Endodermal cell (in vitro differentiated cells): ENCODE measurements around the gene MBOAT7. TPM values are rescaled to one million over a fixed set of nuclear protein-coding genes. Genes with fewer than 3 reads are reported as not detected.
"Not testable (repeated sequence)": the region's sequence is repeated elsewhere in the genome, so short reads cannot be mapped to it uniquely, and the experiment has no call there.

Experiments
- DNase-seq: peaks from one replicate; pipeline ENCODE4 v3.0.0-alpha.2; 2017
- H3K27ac ChIP-seq: 2 replicates; pipeline ENCODE4 v1.5.1; 2013; ENCODE audit warnings: mild to moderate bottlenecking, low read depth, low read length, moderate library complexity
- H3K27me3 ChIP-seq: 2 replicates; pipeline ENCODE4 v1.6.1; 2013; ENCODE audit warnings: mild to moderate bottlenecking, low read length, moderate library complexity; ENCODE audit not compliant: insufficient read depth, control insufficient read depth, poor library complexity, severe bottlenecking
- H3K36me3 ChIP-seq: 2 replicates; pipeline ENCODE4 v1.7.0; 2013; ENCODE audit warnings: mild to moderate bottlenecking, low read length, moderate library complexity; ENCODE audit not compliant: control insufficient read depth, insufficient read depth
- H3K4me1 ChIP-seq: one replicate; pipeline ENCODE4 v1.7.0; 2013; ENCODE audit warnings: low read length; ENCODE audit not compliant: control insufficient read depth, insufficient read depth
- H3K4me3 ChIP-seq: 2 replicates; pipeline ENCODE4 v1.5.1; 2013; ENCODE audit warnings: mild to moderate bottlenecking, low read length, moderate library complexity
- H3K9ac ChIP-seq: 2 replicates; pipeline ENCODE4 v1.6.1; 2013; ENCODE audit warnings: mild to moderate bottlenecking, low read length, moderate library complexity; ENCODE audit not compliant: poor library complexity, severe bottlenecking; ENCODE audit errors: extremely low read depth
- H3K9me3 ChIP-seq: 2 replicates; pipeline ENCODE4 v1.6.1; 2013; ENCODE audit warnings: mild to moderate bottlenecking, low read length, moderate library complexity; ENCODE audit not compliant: control insufficient read depth
- H3K27ac Mint-ChIP-seq: 2 replicates; pipeline ENCODE4 v1.8.0; 2020; ENCODE audit warnings: mixed read lengths
- H3K27me3 Mint-ChIP-seq: 2 replicates; pipeline ENCODE4 v1.8.0; 2021; ENCODE audit warnings: mild to moderate bottlenecking, mixed read lengths; ENCODE audit not compliant: insufficient read depth
- H3K36me3 Mint-ChIP-seq: 2 replicates; pipeline ENCODE4 v1.8.0; 2020; ENCODE audit warnings: low read depth, mixed read lengths
- H3K4me1 Mint-ChIP-seq: 2 replicates; pipeline ENCODE4 v1.8.0; 2020; ENCODE audit warnings: mixed read lengths
- H3K4me3 Mint-ChIP-seq: 2 replicates; pipeline ENCODE4 v1.8.0; 2020; ENCODE audit warnings: mild to moderate bottlenecking, moderate library complexity, mixed read lengths
- H3K9me3 Mint-ChIP-seq: 2 replicates; pipeline ENCODE4 v1.8.0; 2020; ENCODE audit warnings: mild to moderate bottlenecking, mixed read lengths
- WGBS, 2 experiments: methylation state at CpG; one replicate each; pipeline versions ENCODE4 v1.1.5 to v1.1.7; 2013; ENCODE audit warnings: missing lambda C conversion rate in 2 of 2, mixed read lengths in 1 of 2; ENCODE audit not compliant: insufficient coverage in 1 of 2, insufficient read length in 1 of 2; 5-methylcytosine and 5-hydroxymethylcytosine counted together
- total RNA-seq, 2 donors: library from RNA; stranded (reverse); fragmentation: NEBNext Ultra II Directional in 1 of 2; extraction: Animal tissue kit (Norgen Biotek cat#: 25700) in 1 of 2; gene quantifications; 2 replicates in 1 of 2; 3 replicates in 1 of 2; pipeline ENCODE4 v1.2.1, GENCODE V29; 2021
- TF ChIP-seq, protein P1 (sequence below): fragments of 200-600 bp; sonication (generic); conservative IDR thresholded peaks from 2 replicates; pipeline ENCODE4 v1.5.0; 2021; ENCODE audit warnings: antibody characterized with exemption, mild to moderate bottlenecking

The MBOAT7 gene
- total RNA-seq, 2 donors from 2014 or later, result 126 to 131 TPM

DNA sequence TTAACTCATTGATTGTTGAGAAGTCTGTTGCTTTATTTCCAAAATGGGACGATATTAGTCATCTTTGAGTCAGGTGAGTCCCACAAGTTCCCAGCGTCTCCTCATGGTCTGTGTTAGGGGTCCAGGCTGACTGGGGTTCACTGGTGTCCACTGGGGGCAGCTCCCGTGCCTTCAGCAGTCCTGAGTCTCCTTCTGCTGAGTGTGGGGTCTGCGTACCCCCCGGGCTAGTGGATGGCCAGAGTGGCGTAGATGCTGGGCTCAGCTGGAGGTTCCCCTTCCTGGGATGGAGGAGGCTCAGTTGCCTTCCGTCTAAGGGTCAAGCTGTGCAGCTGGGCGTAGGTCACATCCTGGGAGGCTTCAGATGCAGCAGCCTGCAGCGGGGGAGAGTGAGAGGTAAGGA lies 27.5 kb upstream of the MBOAT7 start:
- TF ChIP-seq, protein P1, sequence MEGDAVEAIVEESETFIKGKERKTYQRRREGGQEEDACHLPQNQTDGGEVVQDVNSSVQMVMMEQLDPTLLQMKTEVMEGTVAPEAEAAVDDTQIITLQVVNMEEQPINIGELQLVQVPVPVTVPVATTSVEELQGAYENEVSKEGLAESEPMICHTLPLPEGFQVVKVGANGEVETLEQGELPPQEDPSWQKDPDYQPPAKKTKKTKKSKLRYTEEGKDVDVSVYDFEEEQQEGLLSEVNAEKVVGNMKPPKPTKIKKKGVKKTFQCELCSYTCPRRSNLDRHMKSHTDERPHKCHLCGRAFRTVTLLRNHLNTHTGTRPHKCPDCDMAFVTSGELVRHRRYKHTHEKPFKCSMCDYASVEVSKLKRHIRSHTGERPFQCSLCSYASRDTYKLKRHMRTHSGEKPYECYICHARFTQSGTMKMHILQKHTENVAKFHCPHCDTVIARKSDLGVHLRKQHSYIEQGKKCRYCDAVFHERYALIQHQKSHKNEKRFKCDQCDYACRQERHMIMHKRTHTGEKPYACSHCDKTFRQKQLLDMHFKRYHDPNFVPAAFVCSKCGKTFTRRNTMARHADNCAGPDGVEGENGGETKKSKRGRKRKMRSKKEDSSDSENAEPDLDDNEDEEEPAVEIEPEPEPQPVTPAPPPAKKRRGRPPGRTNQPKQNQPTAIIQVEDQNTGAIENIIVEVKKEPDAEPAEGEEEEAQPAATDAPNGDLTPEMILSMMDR, result no peak
- Histone ChIP-seq H3K27ac (no peak overlapping the region), H3K4me3 (no peak overlapping the region), H3K9me3 (no peaks in the 10 kb centered on the region), H3K4me1 (no peaks in the 10 kb centered on the region), H3K27me3 (no peaks in the 10 kb centered on the region), H3K36me3 (no peaks in the 10 kb centered on the region), H3K9ac (no peak overlapping the region)
- H3K9me3 Mint-ChIP-seq, result peaks cover 11% of the 10 kb centered on the region
- no peaks in the 10 kb centered on the region for H3K4me1 Mint-ChIP-seq
- no peak overlapping the region for H3K27ac Mint-ChIP-seq
- H3K27me3 Mint-ChIP-seq, result no peaks in the 10 kb centered on the region
- no peak overlapping the region for H3K4me3 Mint-ChIP-seq
- peaks cover 23% of the 10 kb centered on the region for H3K36me3 Mint-ChIP-seq
- WGBS, 2 experiments, result 89% methylated on average over 3 to 9 of the region's 9 CpGs
- no peak for DNase-seq

DNA sequence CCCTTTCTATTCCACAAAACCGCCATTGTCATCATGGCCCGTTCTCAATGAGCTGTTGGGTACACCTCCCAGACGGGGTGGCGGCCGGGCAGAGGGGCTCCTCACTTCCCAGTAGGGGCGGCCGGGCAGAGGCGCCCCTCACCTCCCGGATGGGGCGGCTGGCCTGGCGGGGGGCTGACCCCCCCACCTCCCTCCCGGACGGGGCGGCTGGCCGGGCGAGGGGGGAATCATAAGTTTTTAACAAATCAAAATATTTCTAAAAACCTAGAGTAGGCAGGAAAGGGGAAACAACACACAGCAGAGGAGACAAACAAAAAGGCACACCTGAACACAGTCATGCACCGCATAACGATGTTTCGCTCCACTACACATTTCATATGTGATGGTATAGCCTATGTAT lies 25.4 kb upstream of the MBOAT7 start:
- not testable (repeated sequence) for H3K4me1 Mint-ChIP-seq, H3K4me1 ChIP-seq, H3K9ac ChIP-seq, H3K27me3 Mint-ChIP-seq, H3K27ac ChIP-seq, H3K27me3 ChIP-seq, H3K4me3 Mint-ChIP-seq, H3K4me3 ChIP-seq, DNase-seq, H3K27ac Mint-ChIP-seq, H3K36me3 ChIP-seq, H3K9me3 ChIP-seq
- Mint-ChIP-seq H3K36me3 (peaks cover 36% of the 10 kb centered on the region), H3K9me3 (peaks cover 11% of the 10 kb centered on the region)
- 96 to 100% methylated on average over 3 to 13 of the region's 19 CpGs for WGBS, 2 experiments

DNA sequence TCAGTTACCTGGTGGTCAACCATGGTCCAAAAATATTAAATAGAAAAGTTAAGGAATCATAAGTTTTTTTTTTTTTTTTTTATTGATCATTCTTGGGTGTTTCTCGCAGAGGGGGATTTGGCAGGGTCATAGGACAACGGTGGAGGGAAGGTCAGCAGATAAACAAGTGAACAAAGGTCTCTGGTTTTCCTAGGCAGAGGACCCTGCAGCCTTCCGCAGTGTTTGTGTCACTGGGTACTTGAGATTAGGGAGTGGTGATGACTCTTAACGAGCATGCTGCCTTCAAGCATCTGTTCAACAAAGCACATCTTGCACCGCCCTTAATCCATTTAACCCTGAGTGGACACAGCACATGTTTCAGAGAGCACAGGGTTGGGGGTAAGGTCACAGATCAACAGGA lies 24.8 kb upstream of the MBOAT7 start:
- not testable (repeated sequence) for H3K27me3 ChIP-seq, H3K4me1 ChIP-seq, H3K27ac ChIP-seq, H3K9ac ChIP-seq, DNase-seq, H3K36me3 ChIP-seq, H3K4me1 Mint-ChIP-seq, H3K9me3 ChIP-seq, H3K4me3 ChIP-seq, H3K27ac Mint-ChIP-seq, H3K27me3 Mint-ChIP-seq, H3K4me3 Mint-ChIP-seq
- Mint-ChIP-seq H3K36me3 (peaks cover 36% of the 10 kb centered on the region), H3K9me3 (peaks cover 11% of the 10 kb centered on the region)
- WGBS, 2 experiments, result no CpG with 5 or more reads among the region's 5 CpGs

DNA sequence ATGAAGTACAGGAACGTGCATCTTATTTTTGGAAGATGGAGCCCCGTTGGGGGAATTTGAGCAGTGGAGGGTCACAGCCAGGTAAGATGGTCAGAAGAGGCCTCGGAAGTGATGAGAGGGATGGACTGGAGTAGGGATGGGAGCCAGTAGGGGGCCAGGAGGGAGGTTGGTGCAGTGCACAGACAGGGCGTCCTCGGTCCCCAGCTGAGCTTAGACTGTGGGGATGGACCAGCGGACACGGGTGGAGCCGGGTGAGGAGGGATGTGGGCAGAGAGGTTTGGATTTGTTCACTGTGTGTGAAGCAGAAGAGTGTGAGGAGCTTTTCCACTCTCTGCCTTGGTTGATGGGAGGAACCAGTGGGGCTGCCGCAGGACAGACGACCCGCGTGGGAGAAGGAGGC lies 21.9 kb upstream of the MBOAT7 start:
- Mint-ChIP-seq H3K4me3 (no peak overlapping the region), H3K36me3 (peaks cover 50% of the 10 kb centered on the region), H3K27me3 (no peaks in the 10 kb centered on the region), H3K4me1 (peaks cover 21% of the 10 kb centered on the region), H3K9me3 (peaks cover 11% of the 10 kb centered on the region), H3K27ac (peak overlapping the region; percentile 31)
- Histone ChIP-seq H3K27me3 (no peaks in the 10 kb centered on the region), H3K4me1 (no peaks in the 10 kb centered on the region), H3K9me3 (no peaks in the 10 kb centered on the region), H3K9ac (no peak overlapping the region), H3K4me3 (no peak overlapping the region), H3K27ac (no peak overlapping the region), H3K36me3 (peaks cover 15% of the 10 kb centered on the region)
- WGBS, 2 experiments, result 95 to 100% methylated on average over 8 to 12 of the region's 12 CpGs
- no peak for DNase-seq
- TF ChIP-seq, protein P1, result peak; percentile 14
